Measurements from ENCODE around the gene SLIT1. TPM values are rescaled to one million over a fixed set of nuclear protein-coding genes. Genes with fewer than 3 reads are reported as not detected.

SLIT1 gene
- total and polyA plus RNA-seq, 2 of the 8 experiments (the other 6 are each of a cell fraction or from before 2014, with no cell fraction given): 0.70 to 0.88 TPM

DNA sequence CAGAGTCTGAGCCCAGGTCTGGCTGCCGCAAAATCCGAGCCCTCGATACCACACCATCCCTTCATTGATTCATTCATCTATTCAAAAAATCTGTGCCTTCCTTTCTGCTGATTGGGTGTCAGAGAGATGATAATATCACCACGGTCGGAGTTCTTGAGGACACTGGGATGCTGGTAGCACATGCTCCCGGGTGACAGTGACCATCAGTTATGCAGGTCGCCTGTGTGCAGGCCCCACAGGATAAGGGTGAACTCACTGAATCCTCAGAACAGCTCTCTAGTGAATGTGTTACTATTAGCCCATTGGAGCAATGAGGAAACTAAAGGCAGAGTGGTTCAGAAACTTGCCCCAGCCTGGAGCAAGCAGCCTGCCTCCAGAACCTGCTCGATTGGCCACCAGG, 145.1 kb downstream of the SLIT1 start (continued):
- TF ChIP-seq FOSL1 (IDR thresholded peaks at IDR 0.05; ENCODE audit: insufficient read depth, low read depth, low read length) (no peak), SIRT6 (IDR thresholded peaks at IDR 0.05; ENCODE audit: low read length) (no peak), SP4 (IDR thresholded peaks at IDR 0.05; ENCODE audit: low read length) (no peak), GABPA (IDR thresholded peaks at IDR 0.05; ENCODE audit: borderline replicate concordance, insufficient read depth, low read length) (no peak)
- TF ChIP-seq, protein P1, sequence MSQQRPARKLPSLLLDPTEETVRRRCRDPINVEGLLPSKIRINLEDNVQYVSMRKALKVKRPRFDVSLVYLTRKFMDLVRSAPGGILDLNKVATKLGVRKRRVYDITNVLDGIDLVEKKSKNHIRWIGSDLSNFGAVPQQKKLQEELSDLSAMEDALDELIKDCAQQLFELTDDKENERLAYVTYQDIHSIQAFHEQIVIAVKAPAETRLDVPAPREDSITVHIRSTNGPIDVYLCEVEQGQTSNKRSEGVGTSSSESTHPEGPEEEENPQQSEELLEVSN (IDR thresholded peaks at IDR 0.05): no peak

Data from H1 (cell line).